K562 (cell line): ENCODE results near the gene GFRA1.

Source experiments
- CBFA2T2 ChIP-seq: fragments of 450-650 bp; conservative IDR thresholded peaks from 2 replicates; pipeline ENCODE4 v1.6.1; 2017; ENCODE audit warnings: mild to moderate bottlenecking
- CTBP1 ChIP-seq: fragments of 450-650 bp; IDR thresholded peaks from 2 replicates; pipeline ENCODE4 v1.6.1; 2016; ENCODE audit warnings: borderline replicate concordance
- ELF4 ChIP-seq: fragments of 450-650 bp; formaldehyde crosslinking; IDR thresholded peaks from 2 replicates; pipeline ENCODE4 v1.4.0; 2022; ENCODE audit warnings: missing genetic modification characterization
- HDGF ChIP-seq: fragments of 450-650 bp; IDR thresholded peaks from 2 replicates; pipeline ENCODE4 v1.6.1; 2016
- MAFF ChIP-seq: IDR thresholded peaks from 2 replicates; pipeline ENCODE4 v1.6.1; 2012; ENCODE audit warnings: low read length, improper control_type of control experiment
- ZC3H8 ChIP-seq: fragments of 450-650 bp; IDR thresholded peaks from 2 replicates; pipeline ENCODE4 v1.6.1; 2017
- TF ChIP-seq, protein P1 (sequence below): fragments of 450-650 bp; formaldehyde crosslinking; IDR thresholded peaks from 2 replicates; pipeline ENCODE4 v1.4.0; 2022; ENCODE audit warnings: missing genetic modification characterization
- TF ChIP-seq, protein P2 (sequence below), 3 experiments: IDR thresholded peaks in 2 of 3; conservative IDR thresholded peaks in 1 of 3; 2 replicates each; pipeline ENCODE4 v1.5.1; 2011 to 2012; ENCODE audit warnings: low read length in 3 of 3, mild to moderate bottlenecking in 3 of 3, control low read depth in 2 of 3, improper control_type of control experiment in 1 of 3, inconsistent platforms in 1 of 3, low read depth in 1 of 3, mixed read lengths in 1 of 3, moderate library complexity in 1 of 3; ENCODE audit not compliant: insufficient read depth in 2 of 3
- TF ChIP-seq, protein P3 (sequence below): fragments of 450-650 bp; formaldehyde crosslinking; IDR thresholded peaks from 2 replicates; pipeline ENCODE4 v1.4.0; 2020; ENCODE audit warnings: mild to moderate bottlenecking, mixed read lengths
- TF ChIP-seq, protein P4 (sequence below): sonication (generic); formaldehyde crosslinking; IDR thresholded peaks from 2 replicates; pipeline ENCODE4 v1.8.0; 2022; ENCODE audit warnings: missing genetic modification reagents, mild to moderate bottlenecking, borderline replicate concordance

DNA sequence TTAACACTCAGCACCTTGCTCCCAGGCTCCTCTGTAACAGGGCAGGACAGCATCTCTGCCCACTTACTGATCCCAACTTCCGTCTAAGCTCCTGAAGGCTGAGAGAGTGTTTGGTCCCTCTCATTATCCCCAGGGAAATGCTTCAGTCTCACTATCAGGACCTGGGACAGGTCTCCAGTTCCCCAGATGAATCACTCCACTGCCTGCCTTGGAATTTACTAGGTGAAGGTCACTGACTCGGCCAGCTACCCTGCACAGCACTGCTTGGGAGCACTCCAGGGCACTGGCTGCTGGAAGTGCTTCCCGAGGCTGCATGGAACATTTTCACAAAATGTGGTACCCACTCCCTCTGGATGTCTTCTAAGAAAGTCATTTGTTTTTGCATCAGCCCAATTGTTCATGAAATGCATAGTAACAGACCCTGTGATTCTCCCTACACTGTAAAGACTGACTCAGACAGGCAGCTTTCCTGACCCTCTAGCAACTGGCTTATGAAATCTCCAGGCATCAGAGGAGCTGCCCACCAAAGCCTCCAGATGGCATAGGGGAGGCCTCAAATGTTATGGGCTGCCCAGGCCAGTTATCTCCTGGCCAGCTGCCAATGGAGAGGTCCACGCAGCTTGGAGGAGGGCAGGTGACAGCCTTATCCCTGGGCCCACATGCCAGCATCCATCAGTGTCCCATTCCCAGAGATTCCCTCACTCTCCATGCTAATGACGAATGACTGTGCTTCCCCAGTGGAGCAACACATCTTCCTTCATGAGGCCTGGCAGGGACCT is 89.1 kb downstream of the GFRA1 start:
- no peak for TF ChIP-seq ELF4 (CRISPR knock-in tag)
- TF ChIP-seq, protein P1, sequence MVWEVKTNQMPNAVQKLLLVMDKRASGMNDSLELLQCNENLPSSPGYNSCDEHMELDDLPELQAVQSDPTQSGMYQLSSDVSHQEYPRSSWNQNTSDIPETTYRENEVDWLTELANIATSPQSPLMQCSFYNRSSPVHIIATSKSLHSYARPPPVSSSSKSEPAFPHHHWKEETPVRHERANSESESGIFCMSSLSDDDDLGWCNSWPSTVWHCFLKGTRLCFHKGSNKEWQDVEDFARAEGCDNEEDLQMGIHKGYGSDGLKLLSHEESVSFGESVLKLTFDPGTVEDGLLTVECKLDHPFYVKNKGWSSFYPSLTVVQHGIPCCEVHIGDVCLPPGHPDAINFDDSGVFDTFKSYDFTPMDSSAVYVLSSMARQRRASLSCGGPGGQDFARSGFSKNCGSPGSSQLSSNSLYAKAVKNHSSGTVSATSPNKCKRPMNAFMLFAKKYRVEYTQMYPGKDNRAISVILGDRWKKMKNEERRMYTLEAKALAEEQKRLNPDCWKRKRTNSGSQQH: no peak
- TF ChIP-seq, protein P2, sequence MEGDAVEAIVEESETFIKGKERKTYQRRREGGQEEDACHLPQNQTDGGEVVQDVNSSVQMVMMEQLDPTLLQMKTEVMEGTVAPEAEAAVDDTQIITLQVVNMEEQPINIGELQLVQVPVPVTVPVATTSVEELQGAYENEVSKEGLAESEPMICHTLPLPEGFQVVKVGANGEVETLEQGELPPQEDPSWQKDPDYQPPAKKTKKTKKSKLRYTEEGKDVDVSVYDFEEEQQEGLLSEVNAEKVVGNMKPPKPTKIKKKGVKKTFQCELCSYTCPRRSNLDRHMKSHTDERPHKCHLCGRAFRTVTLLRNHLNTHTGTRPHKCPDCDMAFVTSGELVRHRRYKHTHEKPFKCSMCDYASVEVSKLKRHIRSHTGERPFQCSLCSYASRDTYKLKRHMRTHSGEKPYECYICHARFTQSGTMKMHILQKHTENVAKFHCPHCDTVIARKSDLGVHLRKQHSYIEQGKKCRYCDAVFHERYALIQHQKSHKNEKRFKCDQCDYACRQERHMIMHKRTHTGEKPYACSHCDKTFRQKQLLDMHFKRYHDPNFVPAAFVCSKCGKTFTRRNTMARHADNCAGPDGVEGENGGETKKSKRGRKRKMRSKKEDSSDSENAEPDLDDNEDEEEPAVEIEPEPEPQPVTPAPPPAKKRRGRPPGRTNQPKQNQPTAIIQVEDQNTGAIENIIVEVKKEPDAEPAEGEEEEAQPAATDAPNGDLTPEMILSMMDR (IDR thresholded peaks at IDR 0.05 in 2 of 3, conservative IDR thresholded peaks at IDR 0.05 in 1 of 3; ENCODE audit: insufficient read depth in 2 of 3, low read depth in 1 of 3, low read length in 3 of 3): no peak
- TF ChIP-seq, protein P3, sequence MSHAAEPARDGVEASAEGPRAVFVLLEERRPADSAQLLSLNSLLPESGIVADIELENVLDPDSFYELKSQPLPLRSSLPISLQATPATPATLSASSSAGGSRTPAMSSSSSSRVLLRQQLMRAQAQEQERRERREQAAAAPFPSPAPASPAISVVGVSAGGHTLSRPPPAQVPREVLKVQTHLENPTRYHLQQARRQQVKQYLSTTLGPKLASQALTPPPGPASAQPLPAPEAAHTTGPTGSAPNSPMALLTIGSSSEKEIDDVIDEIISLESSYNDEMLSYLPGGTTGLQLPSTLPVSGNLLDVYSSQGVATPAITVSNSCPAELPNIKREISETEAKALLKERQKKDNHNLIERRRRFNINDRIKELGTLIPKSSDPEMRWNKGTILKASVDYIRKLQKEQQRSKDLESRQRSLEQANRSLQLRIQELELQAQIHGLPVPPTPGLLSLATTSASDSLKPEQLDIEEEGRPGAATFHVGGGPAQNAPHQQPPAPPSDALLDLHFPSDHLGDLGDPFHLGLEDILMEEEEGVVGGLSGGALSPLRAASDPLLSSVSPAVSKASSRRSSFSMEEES: no peak
- no peak for TF ChIP-seq HDGF
- TF ChIP-seq, protein P4, sequence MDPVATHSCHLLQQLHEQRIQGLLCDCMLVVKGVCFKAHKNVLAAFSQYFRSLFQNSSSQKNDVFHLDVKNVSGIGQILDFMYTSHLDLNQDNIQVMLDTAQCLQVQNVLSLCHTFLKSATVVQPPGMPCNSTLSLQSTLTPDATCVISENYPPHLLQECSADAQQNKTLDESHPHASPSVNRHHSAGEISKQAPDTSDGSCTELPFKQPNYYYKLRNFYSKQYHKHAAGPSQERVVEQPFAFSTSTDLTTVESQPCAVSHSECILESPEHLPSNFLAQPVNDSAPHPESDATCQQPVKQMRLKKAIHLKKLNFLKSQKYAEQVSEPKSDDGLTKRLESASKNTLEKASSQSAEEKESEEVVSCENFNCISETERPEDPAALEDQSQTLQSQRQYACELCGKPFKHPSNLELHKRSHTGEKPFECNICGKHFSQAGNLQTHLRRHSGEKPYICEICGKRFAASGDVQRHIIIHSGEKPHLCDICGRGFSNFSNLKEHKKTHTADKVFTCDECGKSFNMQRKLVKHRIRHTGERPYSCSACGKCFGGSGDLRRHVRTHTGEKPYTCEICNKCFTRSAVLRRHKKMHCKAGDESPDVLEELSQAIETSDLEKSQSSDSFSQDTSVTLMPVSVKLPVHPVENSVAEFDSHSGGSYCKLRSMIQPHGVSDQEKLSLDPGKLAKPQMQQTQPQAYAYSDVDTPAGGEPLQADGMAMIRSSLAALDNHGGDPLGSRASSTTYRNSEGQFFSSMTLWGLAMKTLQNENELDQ (CRISPR knock-in tag): no peak
- TF ChIP-seq CBFA2T2: no peak
- no peak for TF ChIP-seq MAFF
- TF ChIP-seq ZC3H8: no peak
- TF ChIP-seq CTBP1: no peak
